GM21786 (cell line): ENCODE data around the gene CNTD1.
"Not testable (repeated sequence)": the region's sequence is repeated elsewhere in the genome, so short reads cannot be mapped to it uniquely, and the experiment has no call there.

Experiments
- ATAC-seq: cut with Tn5 transposase; IDR thresholded peaks from one replicate; pipeline ENCODE4 v1.9.1; 2021; ENCODE audit not compliant: unreplicated experiment

CNTD1 gene, protein sequence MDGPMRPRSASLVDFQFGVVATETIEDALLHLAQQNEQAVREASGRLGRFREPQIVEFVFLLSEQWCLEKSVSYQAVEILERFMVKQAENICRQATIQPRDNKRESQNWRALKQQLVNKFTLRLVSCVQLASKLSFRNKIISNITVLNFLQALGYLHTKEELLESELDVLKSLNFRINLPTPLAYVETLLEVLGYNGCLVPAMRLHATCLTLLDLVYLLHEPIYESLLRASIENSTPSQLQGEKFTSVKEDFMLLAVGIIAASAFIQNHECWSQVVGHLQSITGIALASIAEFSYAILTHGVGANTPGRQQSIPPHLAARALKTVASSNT

DNA sequence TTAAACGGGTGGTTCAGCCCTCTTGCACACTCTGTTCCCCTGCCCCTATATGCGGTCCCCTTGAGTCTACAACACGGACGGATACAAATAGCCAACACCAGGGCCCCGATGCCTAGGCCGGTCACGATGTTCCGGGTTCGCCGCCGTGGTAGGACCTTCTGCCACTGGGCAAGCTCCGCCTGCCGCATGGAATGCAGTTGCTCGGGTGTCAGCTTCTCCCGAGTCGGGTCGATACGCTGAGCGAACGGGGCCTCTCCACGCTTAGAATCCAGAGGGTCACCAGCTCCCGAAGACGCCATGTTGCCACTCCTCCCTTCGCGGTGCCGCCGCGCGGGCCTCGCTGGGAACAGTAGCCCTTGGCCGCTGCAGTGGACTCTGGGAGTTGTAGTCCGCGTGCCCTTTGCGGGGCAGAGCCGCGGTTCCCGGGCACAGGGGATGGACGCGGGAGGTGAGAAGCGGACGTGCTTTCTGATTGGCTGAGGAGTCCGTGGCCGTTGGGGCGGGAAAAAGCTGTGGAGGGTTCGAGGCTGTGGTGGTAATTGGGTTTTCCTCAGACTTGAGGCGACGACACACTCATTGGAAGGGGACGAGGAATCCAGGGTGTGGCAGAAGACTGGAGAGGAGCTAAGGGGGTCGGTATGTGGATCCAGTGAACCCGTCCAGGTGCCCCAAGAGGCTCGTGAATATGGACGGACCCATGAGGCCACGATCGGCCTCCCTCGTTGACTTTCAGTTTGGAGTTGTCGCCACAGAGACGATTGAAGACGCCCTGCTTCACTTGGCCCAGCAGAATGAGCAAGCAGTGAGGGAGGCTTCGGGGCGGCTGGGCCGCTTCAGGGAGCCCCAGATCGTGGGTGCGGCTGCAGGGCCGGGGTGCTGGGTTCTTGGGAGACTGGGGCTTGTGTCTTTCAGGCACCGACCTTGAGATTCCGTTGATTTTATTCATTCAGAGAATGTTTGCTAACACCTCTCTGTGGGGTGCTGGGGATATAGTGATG lies at the start of gene CNTD1, which contains the start of gene COA3:
CNTD1 (plus strand) TSS at position 479 of the 998 bp plus-strand sequence; CDS start at position 686, 207 bp downstream.
COA3 (minus strand) TSS at position 322 of the 998 bp plus-strand sequence; CDS start at position 299, 23 bp downstream.
- peak; percentile 71 for ATAC-seq

DNA sequence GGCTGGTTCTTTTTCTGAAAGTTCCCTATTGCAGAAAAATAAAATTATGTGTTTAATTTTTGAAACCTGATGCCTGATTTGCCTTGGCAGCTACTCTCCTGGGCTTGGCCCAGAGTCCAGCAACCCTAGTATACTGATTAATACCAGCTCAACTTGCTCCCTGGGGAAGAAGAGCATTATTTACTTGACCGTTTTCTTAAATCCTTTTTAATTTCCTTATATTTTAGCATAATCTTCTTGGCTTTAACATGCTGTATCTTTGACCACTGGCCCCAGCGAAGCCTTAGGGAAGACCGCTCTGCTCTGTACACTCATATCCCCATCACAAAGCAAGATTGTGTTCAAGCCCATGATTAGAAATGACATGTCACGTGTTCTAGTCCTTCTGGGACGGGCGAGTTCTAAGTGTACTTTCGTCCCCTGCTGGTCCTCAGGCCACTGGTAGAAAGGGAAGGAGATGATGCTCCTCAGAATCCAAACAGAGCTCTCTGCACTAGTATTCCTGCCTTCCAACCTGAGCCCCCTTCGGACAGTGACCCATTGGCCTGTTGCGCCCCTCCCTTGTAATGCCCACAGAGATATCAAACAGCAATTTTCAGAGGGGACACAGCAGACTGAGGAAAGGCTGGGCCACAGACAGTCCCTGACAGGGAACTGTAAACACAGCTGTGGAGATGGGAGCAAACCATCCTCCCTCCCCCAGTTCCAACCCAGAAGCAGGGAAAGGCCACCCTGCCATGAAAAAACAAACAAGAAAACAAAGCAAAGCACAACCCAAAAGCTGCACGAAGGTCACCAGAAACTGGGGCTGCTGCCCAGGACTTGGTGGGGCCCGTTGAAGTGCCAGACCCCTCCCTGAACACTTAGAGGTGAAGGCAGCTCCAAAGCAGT lies 49.5 kb upstream of the CNTD1 start:
- no peak for ATAC-seq

DNA sequence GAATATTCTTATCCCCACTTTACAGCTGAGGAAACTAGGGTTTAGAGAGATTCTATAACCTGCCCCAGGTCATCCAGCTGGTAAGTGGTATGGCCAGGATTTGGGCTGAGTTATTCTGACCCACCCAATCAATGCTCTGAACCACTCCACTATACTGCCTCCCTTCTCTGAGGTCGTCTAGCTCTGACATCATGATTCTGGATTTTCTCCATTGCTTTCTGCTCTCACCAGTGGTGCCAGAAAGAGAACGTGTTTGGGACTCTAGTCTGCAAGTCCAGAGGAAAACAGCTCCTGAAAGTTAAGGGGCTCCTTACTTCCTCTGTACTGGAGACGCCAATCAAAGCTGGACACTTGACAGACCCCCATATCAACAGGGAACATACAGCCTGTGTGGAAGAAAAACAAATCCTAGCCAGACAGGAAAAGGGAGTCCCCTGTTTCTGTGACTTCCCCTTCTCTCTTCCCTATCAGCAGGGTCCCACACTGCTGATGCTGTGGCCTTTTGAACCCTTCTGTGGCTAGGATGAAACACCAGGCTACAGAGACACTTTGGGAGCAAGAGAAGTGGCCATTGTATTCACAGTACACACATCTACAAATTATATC lies 47.8 kb upstream of the CNTD1 start:
- no peak for ATAC-seq

DNA sequence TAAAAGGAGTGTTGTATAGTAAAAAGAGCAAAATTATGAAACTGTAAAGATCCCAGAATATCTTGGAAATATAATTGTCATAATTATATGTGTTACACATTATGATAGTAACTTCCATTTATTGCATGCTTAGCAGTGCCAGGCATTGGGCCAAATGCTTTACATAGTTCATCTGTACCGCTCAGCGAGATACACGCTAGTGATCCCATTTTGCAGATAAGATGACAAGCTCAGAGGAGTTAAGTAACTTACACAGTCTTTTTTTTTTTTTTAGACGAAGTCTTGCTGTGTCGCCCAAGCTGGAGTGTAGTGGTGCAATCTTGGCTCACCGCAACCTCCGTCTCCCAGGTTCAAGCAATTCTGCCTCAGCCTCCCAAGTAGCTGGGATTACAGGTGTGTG lies 47.0 kb upstream of the CNTD1 start:
- no peak for ATAC-seq

DNA sequence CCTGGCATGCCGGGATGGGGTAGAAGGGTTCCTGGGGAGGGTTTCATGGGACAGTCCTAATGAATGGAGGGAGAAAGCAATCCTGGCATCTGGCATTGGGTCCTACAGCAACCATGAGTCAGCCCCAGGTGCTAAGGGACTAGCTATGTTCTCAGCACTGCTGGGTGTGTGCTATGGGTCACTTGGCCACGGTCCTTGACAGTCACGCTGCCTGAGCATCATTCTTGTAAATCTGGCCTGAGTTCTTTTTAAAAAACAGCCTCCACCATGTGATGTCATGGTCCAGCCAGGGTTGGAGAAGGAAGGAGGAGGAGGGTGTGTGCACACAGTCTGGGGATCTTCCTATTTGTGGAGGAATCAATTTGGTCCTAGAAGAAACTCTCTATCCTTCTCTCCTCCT lies 43.9 kb upstream of the CNTD1 start:
- ATAC-seq = no peak

DNA sequence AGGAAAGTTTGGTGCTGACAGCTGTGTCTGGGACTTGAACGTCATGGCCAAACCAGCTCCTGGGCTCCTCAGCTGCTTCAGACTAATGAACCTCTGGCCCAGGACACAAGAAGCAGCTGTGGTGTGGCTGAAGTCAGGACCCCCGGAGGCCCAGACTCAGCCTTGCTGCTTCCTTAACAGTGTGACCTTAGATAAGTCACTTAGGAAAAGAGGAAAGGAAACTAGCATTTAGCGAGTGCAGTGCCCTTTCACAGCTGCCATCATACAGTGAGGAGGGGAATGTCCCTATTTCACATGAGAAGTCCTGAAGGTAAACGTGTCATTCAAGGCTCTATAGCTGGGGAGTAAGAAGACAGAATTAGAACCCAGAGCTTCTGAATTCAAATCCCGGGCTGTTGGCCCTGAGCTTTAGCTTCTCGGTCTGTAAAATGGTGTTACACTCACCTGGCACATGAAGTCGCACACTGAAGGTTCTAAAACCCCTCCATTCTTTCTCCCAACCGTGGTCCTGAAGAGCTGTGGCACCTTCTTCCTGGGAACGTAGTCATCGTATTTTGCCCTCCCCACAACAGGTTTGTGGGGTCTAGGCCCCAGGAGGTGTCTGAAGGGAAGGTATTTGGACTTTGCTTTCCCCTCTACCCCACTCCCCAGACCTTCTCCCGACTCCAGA lies 38.5 kb upstream of the CNTD1 start:
- ATAC-seq = no peak

DNA sequence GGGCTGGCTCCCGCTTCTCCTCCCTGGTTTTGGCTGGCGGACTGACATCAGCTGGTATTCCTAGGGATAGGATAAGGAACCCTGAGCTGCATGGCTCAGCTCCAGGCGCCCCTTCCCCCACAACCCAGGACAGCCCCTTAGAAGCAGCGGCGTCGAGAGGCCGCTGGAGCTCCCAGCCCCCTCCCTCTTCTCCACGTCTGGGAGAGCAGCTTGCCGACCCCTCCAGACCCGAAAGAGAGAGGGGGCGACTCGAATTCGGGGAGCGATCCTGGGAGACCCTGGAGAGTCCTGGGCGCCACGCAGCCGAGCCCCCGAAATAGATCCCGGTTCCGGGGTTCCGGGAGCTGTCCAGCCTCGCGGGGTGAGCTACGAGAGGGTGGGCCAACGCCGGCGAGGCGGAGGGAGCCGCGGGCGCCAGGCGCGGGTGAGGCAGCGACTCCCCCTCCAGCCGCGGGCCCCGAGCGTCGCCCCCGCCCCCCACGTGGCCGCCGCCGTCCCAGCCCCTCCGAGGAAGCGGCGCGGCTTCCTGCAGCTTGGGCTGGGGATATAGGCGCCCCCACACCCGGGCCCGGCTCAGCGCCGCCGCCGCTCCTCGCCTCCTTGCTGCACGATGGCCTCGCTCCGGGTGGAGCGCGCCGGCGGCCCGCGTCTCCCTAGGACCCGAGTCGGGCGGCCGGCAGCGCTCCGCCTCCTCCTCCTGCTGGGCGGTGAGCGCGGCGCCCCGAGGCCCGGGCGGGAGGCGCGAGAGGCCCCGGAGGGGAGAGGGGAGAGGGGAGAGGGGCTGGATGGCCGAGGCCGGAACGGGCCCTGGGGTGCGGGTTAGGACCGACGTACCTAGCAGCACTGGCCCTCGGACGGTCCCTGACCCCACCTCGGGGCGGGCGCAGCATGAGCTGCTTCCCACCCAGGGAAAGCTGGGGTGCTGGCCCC lies 37.7 kb upstream of the CNTD1 start, which contains the start of gene RAMP2:
RAMP2 (plus strand) TSS at position 576 of the 930 bp plus-strand sequence; CDS start at position 611, 35 bp downstream.
- ATAC-seq = no peak

DNA sequence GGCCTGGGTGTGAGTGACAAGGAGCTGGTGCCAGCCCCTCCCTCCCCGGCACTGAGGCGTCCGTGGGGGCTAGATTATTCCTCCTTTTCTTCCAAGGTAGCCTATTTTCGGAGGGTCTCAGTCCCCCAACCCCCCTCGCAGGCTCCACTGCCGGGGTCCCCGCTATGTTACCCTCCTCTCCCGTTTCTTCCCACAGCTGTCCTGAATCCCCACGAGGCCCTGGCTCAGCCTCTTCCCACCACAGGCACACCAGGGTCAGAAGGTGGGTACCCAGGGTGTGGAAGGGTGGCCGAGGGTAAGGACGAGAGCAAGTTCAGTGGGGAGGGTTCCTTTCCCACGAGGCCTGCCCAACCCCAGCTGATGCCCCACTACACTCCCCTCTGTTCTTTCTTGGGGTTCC lies 37.0 kb upstream of the CNTD1 start:
- ATAC-seq = no peak

DNA sequence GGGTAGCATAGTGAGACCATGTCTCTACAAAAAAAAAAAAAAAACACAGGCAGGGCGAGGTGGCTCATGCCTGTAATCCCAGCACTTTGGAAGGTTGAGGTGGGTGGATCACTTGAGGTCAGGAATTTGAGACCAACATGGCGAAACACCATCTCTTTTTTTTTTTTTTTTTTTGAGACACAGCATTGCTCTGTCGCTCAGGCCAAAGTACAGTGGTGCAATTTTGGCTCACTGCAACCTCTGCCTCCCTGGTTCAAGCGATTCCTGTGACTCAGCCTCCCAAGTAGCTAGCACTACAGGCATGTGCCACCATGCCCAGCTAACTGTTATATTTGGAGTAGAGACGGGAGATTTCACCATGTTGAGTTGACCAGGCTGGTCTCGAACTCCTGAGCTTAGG lies 32.5 kb upstream of the CNTD1 start:
- no peak for ATAC-seq

DNA sequence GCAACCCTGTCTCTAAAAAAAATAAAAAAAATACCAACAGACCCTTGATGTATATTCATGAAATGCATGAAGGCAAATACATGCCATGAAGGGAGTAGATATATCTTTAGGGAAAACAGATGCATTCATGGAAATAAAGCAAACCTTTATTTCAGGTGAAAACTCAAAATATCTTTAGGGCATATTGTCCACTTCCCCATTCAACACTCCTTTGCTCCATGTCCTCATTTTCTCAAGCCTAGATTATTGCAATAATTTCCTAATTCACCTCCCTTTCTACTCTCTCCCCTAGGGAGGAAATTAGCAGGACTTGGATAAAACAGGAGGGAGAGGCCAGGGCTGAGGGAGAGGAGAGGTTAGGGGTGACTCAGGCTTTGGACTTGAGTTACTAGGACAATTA lies 31.1 kb upstream of the CNTD1 start:
- ATAC-seq = no peak

DNA sequence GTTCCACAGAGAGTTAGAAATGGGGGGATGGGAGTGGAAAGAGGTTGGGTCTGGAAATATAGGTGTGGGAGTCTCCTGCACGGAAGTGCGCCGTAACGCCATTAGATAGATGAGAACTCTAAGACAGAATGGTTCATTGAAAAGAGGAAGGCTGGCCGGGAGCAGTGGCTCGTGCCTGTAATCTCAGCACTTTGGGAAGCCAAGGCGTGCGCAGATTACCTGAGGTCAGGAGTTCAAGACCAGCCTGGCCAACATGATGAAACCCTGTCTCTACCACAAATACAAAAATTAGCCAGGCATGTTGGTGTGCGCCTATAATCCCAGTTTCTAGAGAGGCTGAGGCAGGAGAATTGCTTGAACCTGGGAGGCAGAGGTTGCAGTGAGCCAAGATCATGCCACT lies 30.7 kb upstream of the CNTD1 start:
- ATAC-seq = not testable (repeated sequence)

DNA sequence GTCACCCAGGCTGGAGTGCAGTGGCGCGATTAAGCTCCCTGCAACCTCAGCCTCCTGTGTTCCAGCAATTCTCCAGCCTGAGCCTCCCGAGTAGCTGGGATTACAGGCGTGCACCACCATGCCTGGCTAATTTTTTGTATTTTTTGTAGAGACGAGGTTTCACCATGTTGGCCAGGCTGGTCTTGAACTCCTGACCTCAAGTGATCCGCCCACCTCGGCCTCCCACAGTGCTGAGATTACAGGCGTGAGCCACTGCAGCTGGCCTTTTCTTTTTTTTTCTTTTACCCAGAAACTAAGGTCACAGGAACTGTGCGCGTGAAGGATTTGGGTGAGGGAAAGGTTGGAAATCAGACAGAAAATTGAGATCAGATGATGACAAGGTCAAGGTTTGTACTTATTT lies 28.7 kb upstream of the CNTD1 start:
- not testable (repeated sequence) for ATAC-seq

DNA sequence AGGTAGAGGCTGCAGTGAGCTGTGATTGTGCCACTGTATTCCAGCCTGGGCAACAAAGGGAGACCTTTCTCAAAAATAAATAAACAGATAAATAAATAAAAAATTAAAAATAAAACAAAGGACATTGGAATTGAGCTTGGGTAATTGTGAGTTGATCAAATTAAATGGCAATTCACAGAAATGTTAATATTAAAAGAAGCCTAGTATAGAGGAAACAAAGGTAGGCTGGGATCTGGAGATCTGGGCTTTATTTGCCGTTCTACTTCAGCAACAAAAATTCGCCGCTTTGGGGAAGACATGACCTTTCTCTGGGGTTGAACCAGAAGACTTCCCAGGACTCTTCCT lies 25.7 kb upstream of the CNTD1 start:
- no peak for ATAC-seq

DNA sequence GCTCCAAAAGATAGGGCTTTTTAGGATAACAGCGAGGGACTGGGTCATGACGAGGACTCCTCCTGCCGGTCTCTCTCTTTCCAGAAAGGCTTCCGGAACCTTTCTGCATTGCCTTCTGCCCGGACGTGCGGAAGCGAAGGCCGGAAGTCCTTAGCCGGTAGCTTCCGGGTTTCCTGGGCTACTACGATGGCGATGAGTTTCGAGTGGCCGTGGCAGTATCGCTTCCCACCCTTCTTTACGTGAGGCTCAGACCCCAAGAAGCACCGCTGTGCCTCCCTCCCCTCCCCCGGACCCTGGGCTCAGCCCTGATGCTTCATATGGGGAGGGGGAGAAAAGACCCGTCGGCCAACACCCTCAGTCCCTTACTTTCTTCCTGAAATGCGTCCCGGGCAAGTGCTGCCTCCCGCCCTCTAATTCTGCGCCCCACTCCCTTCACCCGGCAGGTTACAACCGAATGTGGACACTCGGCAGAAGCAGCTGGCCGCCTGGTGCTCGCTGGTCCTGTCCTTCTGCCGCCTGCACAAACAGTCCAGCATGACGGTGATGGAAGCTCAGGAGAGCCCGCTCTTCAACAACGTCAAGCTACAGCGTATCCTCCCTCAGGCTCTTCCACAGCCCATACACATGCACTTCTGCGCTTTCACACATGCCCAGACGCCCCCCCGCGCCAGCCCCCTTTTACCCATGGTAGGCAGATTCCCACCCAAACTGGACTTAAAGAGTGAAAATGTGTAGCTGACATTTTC lies 25.2 kb upstream of the CNTD1 start, which contains the start of gene VPS25:
VPS25 (plus strand) TSS at position 160 of the 746 bp plus-strand sequence; CDS start at position 187, 27 bp downstream.
- ATAC-seq = no peak

DNA sequence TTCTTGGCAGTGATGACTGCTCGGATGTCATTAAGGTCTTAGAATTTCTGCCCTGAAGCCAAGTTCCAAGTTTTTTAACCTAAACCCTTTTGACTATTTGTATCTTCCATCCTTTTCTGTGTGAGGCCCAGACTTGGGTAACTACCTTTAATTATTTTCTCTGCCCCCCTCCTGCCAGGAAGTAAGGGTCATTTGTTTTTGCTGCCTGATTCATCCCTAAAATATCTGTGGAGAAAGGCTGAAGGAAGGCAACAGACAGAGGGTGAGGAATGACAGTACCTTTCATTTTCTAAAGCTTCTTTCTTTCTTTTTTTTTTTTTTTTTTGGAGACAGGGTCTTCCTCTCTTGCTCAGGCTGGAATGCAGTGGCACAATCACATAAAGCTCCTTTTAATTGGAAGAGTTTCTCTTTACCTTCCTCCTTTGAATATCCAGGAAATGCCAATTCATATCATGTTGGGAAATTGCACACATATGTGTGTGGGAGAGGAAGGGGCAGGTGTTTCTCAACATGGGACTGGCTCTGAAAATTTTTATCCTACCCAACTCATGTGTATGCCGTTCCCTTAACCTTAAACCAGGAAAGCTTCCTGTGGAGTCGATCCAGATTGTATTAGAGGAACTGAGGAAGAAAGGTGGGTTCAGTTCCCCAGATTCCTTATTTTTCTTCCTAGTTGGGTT lies 24.5 kb upstream of the CNTD1 start:
- no peak for ATAC-seq

DNA sequence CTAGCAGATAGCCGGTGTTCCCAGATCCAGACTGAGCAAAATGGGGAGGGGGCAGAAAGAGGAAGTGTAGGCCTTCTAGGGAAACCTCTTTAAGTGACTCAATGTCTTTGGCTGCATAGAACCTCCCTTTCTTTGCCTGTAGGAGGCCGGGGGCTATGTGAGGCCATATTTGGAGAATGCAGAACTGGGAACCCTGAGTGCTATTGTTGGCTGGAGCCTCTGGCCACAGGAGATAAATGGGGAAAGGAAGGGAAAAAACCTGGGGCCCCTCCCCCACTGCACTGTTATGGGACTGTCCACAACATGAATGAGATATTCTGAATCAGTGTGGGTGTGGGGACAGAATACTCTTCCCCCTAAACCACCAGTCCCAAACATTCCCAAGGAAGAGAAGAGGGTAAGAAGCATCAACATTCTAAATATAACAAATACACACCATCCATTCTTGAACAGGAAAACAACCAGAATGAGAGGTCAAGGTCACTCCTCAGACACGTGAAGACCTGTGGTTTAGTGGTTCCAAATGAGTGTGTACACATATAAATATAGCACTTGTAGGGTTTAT lies 23.0 kb upstream of the CNTD1 start:
- no peak for ATAC-seq

DNA sequence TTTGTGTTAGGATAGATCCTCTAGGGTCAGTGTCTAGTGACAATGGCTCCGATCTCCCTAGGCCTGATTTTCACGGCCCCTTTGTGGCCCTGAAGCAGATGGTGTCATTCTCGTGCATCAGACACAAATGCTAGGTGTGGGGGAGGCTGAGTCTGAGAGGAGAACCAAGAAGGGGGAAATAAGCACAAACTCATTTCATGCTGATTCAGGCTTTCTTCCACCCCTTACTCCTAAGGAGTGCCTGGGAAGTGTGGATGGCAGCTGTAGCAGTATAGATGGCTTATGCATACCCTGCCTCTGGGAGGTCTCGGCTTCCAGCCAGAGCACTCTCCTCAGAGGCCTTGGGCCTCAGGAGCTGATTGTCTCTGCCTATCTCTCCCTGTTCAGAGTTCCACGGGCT lies 20.1 kb upstream of the CNTD1 start:
- no peak for ATAC-seq
